GM19240 (cell line): ENCODE results near the gene CRIM1.
"Not testable (repeated sequence)": the region's sequence is repeated elsewhere in the genome, so short reads cannot be mapped to it uniquely, and the experiment has no call there.

ENCODE experiments used
- DNase-seq: peaks from one replicate; pipeline ENCODE4 v3.0.0; 2011; ENCODE audit warnings: low spot score; ENCODE audit not compliant: insufficient read length

The CRIM1 gene, protein sequence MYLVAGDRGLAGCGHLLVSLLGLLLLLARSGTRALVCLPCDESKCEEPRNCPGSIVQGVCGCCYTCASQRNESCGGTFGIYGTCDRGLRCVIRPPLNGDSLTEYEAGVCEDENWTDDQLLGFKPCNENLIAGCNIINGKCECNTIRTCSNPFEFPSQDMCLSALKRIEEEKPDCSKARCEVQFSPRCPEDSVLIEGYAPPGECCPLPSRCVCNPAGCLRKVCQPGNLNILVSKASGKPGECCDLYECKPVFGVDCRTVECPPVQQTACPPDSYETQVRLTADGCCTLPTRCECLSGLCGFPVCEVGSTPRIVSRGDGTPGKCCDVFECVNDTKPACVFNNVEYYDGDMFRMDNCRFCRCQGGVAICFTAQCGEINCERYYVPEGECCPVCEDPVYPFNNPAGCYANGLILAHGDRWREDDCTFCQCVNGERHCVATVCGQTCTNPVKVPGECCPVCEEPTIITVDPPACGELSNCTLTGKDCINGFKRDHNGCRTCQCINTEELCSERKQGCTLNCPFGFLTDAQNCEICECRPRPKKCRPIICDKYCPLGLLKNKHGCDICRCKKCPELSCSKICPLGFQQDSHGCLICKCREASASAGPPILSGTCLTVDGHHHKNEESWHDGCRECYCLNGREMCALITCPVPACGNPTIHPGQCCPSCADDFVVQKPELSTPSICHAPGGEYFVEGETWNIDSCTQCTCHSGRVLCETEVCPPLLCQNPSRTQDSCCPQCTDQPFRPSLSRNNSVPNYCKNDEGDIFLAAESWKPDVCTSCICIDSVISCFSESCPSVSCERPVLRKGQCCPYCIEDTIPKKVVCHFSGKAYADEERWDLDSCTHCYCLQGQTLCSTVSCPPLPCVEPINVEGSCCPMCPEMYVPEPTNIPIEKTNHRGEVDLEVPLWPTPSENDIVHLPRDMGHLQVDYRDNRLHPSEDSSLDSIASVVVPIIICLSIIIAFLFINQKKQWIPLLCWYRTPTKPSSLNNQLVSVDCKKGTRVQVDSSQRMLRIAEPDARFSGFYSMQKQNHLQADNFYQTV

DNA sequence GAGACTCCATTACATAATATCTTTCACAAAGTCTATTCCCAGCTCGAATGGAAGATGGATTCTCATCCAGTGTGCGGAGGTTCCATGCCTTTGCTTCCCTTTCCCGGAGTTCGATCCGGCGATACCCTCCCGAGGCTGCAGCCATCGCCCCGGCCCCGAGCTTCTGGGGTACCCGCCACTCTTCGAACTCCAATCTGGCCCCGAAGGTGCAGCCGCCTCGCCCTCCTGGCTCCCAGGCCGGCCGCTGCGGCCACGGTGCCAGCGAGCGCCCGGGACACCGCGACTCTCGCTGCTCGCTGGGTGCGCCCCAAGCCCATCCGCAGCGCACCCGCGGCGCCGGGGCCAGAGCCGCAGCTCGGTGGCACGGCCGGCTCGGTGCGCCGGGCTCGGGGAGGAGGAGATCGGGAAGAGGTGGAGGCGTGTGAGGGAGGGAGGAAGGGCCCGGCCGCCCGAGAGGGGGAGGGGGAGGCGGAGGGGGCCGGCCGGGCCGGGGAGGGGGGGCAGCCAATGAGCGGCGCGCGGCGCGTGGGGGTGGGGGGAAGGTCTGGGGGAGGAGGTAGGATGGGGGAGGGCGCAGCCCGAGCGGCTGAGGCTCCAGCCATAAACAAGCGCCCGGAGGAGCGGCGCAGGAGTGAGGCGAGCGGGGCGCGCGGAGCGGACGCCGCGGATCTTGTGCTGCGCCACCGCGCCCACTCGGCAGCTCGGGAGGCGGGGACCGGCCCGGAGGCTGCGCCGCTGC is at the start of gene CRIM1:
TSS of gene CRIM1 (plus strand) at position 628 of the 739 bp plus-strand sequence. CDS start 515 bp downstream, outside the sequence.
- no peak for DNase-seq

DNA sequence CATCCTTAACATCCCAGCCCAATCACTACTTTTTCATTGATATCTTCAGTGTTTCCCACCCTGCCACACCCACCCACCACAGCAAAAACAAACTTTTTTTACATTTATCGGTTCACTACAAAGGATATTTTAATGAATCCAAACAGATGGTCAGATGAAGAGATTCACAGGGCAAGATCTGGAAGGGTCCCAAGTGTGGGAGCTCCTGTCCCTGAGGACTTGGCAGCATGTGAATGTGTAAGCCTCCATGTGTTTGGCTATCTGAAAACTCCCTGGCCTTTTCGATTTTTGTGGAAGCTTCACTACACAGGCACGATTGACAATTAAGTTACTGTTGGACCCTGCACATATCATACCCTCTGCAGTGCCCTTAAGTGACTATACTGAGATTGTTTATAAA is 48.1 kb upstream of the CRIM1 start:
- DNase-seq = no peak

DNA sequence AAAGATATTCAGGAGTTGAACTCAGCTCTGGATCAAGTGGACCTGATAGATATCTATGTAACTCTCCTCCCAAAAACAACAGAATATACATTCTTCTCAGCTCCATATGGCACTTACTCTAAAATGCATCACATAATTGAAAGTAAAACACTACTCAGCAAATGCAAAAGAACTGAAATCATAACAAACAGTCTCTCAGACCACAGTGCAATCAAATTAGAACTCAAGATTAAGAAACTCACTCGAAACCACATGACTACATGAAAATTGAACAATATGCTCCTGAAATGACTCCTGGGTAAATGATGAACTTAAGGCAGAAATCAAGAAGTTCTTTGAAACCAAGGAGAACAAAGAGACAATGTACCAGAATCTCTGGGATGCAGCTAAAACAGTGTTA is 45.1 kb upstream of the CRIM1 start:
- DNase-seq = not testable (repeated sequence)

DNA sequence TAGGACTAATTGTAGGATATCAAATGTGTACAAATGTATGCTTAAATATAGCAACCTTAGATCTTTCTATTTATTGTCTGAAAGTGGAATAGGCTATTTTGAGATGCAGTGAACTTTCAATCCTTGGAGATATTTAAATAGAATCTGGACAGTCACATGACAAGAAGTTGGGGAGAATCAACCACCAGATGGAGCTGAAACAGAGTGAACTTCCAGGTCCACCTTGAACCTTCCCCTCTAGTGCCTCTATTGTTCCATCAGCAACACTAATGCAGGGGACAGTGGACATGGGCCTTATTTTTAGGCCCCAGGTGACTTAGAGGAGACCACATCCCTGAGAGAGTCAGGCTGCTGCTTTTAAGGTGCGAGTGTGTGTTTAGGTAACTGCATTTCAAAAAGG is 37.0 kb upstream of the CRIM1 start:
- DNase-seq = no peak

DNA sequence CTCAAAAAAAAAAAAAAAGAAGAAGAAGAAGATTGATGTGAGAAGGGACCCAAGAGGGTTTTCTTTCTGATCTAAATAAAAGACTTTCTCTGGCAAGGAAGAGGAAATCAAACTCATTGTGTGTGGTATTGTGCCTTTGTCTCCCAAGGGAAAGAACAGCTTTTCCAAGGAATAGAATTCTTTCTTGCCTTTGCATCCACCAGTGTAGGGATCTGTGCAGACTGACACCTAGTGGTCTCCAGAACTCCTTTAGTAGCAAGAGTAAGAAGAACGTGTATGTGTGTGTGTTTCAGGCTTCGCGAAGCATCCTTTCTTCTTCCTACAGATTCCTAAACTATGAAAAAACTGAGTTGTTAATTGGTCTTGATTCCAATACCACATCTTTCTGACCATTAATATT is 33.5 kb upstream of the CRIM1 start:
- DNase-seq = no peak

DNA sequence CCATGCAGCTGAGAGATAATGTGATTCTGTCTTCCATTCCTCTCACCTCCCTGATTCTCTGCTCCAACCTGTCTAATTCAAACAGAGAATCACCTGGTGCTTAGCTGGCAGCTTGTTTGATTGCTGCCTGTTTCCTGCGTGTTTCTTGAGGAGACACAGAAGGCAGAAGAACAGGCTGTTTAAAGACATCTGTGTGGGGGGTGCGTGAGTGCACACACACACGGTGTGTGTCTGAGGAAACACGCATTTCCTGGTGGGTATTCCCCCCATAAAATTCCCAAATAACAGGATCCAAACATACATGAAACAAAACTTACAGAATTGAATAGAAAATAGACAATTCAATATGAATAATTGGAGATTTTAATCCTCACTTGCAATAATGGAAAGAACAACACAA is 29.3 kb upstream of the CRIM1 start:
- DNase-seq = no peak

DNA sequence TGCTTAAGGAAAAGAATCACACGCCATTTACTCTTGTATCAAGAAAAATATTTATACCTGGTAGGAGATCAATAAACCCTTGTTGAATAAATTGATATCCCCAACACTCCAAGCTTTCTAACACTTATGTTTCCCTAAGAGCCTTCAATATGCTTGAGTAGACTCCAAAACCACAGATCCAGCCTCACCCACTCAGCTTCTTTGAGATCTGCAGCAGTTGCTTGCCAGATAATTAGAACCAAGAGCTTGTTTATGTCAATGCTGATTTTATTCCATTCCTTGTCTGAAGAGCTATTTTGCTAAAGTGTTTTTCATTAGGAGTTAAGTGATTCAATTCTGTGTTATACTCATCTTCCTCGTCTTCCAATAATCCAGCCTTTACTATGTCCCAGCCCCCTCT is 26.3 kb upstream of the CRIM1 start:
- DNase-seq = no peak

DNA sequence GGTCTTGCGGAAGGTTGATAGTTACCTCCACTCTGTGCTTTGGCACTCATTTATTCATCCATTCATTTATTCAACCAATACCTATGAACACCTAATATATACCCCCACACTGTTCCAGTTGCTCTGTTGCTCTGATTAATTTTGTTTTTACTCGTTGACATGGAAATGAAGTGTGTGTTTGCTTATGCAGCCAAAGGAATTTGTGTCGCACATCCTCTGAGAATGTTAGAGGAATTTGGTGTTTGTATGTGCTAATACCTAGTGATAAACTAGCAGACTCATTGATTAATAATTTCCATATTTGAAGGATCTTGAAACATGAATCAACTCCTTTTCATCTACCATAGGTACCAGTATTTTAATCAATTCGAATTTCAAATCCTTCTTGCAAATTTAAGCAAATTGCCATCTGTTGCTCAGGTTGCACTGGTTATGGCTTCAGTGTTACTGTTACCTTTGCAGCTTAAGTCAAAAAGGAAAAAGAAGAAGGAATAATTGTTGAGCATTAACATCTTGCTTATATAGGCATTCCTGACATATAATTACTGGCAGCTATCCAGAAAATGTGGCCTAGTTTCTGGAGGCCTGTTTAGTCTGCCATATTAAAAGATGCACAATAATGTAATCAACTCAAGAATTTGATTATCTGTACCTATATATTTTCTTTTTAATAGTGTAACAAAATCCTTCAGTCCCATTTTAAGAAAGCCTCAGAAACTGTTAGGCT is 25.7 kb upstream of the CRIM1 start:
- no peak for DNase-seq

DNA sequence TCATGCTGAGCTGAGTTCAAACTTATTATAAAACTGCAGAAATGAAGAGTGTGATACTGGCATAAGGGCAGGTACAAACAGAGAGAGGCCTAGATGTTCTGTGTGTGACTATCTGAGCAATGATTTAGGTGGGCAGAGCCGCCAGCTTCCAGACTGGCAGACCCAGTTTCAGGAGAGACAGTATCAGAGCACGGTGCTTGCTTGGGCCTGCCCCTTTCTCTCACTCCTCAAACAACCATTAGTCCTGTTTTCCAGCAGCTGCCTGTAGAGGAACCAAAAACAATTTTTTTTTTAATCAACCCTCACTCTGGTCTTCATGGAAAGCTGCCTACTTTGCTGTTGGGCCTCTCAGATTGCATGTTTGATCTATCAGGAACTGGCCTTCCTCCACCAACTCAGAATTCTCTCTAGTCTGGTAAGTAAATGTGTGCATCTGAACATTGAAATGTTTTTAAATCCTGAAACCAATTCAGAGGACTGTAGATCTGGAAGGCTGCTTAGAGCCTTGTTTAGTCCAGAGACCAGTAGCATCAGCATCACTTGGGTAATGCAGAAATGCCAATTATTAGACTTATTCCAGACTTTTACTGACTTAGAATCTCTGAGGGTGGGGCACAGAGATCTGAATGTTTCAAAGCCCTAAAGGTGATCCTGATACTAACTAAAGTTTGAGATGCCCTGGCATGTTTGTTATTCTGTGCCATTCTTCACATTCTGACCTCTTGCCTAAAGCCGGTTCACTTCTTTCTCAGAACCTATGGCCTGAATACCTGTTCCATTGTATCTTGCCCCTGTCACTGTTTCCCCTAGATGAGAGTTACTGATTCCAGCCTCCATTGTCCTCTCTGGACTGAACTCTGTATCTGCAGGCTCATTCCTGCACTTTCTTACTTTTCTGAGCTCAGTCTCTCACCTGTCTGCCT is 24.8 kb upstream of the CRIM1 start:
- DNase-seq = no peak

DNA sequence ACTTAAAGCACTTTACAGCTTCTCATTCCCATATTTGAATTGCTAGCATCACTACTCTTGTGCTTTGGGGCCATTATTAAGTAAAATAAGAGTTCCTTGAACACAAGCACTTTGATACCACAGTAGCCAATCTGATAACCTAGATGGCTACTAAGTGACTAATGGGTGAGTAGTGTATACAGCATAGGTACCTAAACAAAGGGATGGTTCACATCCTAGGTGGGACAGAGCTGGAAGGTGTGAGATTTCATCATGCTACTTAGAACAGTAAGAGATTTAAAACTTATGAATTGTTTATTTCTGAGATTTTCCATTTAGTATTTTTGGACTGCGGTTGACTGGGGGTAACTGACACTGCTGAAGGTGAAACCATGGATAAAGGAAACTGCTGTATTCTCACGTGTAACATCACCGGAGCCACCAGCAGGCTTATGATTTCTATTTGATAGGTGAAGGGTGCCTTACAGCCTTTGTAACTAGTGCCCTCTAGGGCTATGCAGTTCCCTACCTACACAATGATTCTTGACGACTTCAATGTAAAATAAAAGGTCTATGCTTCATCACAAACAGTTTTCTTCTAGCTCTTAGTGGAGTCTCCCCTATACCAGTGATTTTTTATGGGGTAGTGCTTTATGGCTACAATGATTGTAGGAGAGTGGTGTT is 22.1 kb upstream of the CRIM1 start:
- no peak for DNase-seq

DNA sequence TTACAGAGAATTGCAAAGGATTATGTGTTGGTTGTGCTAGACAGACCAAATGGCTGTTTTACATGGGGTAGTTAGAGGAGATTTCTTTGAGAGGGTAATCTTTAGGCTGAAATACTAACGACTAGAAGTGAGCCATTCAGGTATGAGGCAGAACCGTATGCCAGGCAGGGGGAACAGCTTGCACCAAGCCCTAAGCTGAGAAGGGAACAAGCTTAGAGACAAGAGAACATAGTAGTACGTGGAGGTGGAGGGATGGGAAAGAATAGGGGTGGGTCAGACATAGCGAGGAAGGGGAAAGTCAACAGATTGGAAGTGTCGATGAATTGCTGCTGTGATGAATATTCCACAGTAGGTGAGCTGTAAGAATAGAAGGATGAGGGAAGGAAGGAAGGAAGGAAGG is 20.0 kb upstream of the CRIM1 start:
- no peak for DNase-seq

DNA sequence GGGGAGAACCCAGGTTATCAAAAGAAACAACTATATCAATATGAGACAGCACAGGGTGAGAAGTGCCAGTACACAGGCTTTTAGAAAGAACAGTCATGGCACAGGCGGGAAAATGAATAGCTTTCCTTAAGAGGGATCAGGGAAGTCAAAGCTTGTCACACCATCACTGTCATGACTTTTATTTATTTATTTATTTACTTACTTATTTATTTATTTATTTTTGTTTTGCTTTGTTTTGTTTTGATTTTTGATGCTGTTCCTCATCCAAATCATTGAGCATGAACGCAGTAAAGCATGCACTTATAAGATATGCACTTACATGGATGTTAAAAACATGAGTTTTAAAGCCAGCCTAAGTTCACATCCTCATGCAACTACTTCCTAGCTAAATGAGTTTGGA is 19.3 kb upstream of the CRIM1 start:
- no peak for DNase-seq

DNA sequence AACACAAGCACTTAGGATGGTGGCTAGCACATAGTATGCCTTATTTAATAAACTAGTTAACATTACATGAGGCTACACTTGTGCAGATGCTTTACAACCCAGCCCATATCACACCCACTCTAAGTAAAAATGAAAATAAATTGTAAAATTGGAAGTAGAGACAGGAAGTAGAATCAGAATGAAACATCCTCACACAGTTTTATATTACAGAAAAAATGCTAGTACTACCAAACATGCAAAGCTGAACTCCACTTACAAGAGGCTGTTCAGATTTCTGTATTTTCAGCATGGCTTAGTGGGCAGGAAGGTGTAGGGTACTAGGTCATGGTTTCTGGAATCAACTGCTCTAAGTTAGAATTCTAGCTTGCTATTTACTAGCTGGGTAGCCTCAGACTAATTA is 18.2 kb upstream of the CRIM1 start:
- no peak for DNase-seq

DNA sequence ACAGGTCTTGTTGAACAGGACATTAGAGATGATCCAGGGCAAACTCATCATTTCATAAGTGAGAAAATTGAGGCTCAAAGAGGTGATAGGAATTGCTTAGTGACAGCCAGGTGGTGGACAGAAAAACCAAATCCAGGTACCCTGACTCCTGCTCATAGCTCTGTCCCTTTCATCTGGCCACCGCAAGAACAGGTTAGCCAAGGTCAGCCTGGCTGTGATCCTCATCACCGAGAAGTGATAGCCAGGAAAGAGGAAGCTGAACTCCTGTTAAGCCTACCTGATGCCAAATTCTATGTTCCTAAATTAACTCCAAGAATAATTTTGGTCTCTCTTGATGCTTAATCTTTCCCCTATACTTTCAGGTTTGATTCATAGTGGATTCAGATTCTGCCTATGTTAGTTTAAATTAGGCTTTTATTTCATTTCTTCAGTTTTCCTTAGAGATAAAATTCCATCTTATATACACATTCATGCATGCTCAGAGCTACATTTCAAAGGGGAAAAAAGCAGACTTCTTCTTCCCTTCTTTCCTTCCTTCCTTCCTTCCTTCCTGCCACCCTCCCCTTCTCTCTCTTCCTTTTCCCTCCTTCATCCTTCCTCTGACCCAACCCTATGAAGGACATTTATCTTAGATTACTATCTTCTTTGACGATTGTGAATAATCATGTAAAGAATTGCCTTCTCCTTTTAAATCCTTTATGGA is 17.3 kb upstream of the CRIM1 start:
- DNase-seq = no peak

DNA sequence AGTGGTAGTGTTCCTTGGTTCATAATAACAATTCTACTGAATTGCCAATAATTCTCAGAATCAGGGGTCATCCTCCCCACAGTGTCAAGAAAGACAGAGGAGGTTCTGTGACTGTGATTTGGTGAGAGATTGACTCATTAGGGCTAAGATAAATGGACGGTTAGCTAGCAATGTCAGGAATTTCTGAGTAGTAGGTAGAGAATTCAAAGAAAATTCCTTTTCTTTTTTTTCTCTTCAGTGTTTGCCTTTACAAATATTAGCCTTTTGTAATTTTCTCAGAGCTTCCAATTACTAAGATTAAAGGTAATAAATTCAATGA is 16.8 kb upstream of the CRIM1 start:
- DNase-seq = no peak

DNA sequence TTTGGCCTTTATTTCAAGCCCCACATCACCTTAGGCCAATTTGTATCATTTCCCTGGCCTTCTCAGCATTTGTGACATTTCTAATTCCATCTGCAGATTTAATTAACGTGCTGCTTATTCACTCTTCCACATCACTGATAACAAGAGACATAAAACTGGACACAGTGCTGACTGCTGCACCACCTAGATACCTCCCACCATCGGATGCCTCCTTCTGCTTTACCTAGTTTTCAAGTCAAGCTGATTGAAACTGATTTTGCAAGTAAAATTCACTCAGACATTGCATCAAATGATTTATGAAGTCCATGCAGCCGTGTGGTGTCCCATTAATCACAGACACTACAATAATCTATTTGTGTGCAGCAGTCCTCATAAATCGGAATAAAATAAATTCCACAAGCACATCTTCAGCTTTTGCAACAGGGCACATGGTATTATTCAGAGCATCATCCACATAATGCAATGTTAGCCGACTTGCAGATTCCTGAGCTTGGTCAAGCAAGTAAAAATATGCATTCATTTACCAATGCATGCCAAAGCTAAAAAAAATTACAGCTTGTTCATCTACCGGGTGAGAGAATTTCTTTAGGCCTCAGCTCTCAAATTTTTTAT is 15.9 kb upstream of the CRIM1 start:
- no peak for DNase-seq

DNA sequence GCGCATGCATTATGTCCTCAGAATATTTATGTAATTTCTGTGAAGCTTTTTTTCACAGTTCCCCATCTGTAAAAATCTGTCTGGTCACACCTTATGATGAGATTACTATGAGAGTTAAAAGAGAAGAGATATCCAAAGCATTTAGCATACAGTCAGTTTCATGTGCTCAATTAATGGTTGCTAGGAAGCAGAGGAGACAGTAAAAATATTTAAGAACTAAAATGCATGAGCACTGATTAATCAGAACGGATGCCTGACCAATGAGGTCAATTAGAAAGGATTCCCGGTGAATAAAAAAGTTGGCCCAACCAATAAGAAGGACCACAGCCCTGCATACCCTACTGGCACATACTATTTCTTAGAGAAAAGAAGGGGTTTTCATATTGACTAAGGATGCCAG is 12.0 kb upstream of the CRIM1 start:
- no peak for DNase-seq

DNA sequence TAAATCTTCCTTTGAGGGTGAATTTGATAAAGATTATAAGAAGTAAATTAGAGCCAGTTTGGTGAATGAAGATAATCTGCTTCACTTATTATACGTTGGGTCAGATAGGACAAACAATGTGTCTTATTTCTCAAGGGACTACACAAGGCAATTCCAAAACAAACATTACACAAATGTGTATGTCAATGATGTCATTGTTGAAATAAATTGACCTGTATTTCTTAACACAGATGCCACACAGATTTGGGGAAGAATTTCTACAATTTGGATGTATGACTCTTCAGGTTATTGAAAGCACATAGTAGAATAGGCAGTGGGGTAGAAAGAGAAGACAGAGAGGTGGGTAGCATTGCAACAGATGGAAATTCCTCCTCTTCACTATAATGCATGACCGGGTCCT is 6.9 kb upstream of the CRIM1 start:
- DNase-seq = no peak
